Measurements from ENCODE around the gene TAS2R16. TPM values are rescaled to one million over a fixed set of nuclear protein-coding genes. Genes with fewer than 3 reads are reported as not detected.

Gene TAS2R16
- total RNA-seq = not detected
- polyA plus RNA-seq = not detected
- long read RNA-seq, donor 1 = 0 reads
- long read RNA-seq, donor 2, partial matches to known transcripts = 0 of 1 reads
- long read RNA-seq, donor 2, other reads (novel, unspliced or antisense) = 0 of 1 reads
- long read RNA-seq, donor 3 = 0 reads

- Histone ChIP-seq H3K36me3 (no peaks in the 10 kb centered on the region), H3K4me3 (no peak within 1 kb of the TSS), H3K9me3 (no peaks in the 10 kb centered on the region), H3K27me3 (no peaks in the 10 kb centered on the region), H3K27ac (no peak within 1 kb of the TSS), H3K4me1 (ENCODE audit: insufficient read depth) (no peaks in the 10 kb centered on the region)
- TF ChIP-seq CTCF (IDR thresholded peaks at IDR 0.05) (no peak), POLR2A (IDR thresholded peaks at IDR 0.05) (no peak), EP300 (IDR thresholded peaks at IDR 0.05) (no peak)
- no peak for DNase-seq
- intact Hi-C loops (cut with DNase I) = no loop called here
These were observed at the start of gene TAS2R16 for GRCh38 chr7:122995600-122995999. Gene TAS2R16, minus strand, starts transcription at chr7:122995700. Its CDS starts 66 bp downstream, at chr7:122995634.

- H3K9me3 ChIP-seq = no peaks in the 10 kb centered on the region
- intact Hi-C loops (cut with DNase I) = no loop called here
- no peaks in the 10 kb centered on the region for H3K27me3 ChIP-seq
- no peak for DNase-seq
- no peaks in the 10 kb centered on the region for H3K36me3 ChIP-seq
- no peak overlapping the region for H3K4me3 ChIP-seq
- TF ChIP-seq EP300 (IDR thresholded peaks at IDR 0.05) (no peak), CTCF (IDR thresholded peaks at IDR 0.05) (no peak), POLR2A (IDR thresholded peaks at IDR 0.05) (no peak)
- no peak overlapping the region for H3K27ac ChIP-seq
- no peaks in the 10 kb centered on the region for H3K4me1 ChIP-seq (ENCODE audit: insufficient read depth)
These were observed 48.1 kb upstream of the TAS2R16 start for GRCh38 chr7:123043642-123044041.

GRCh38 chr7:123041101-123041500 lies 45.6 kb upstream of the TAS2R16 start:
- Histone ChIP-seq H3K4me3 (no peak overlapping the region), H3K36me3 (no peaks in the 10 kb centered on the region), H3K4me1 (ENCODE audit: insufficient read depth) (no peaks in the 10 kb centered on the region), H3K27me3 (no peaks in the 10 kb centered on the region), H3K9me3 (no peaks in the 10 kb centered on the region), H3K27ac (no peak overlapping the region)
- DNase-seq = no peak
- TF ChIP-seq EP300 (IDR thresholded peaks at IDR 0.05) (no peak), POLR2A (IDR thresholded peaks at IDR 0.05) (no peak), CTCF (IDR thresholded peaks at IDR 0.05) (no peak)
- WGBS, 3 donors = 13 to 42% (median 26%) methylated on average over 1 of the region's 1 CpG
- intact Hi-C loops (cut with DNase I) = no loop called here

GRCh38 chr7:123039269-123039668 lies 43.8 kb upstream of the TAS2R16 start:
- Histone ChIP-seq H3K4me1 (ENCODE audit: insufficient read depth) (no peaks in the 10 kb centered on the region), H3K9me3 (no peaks in the 10 kb centered on the region), H3K27me3 (no peaks in the 10 kb centered on the region), H3K36me3 (no peaks in the 10 kb centered on the region), H3K27ac (no peak overlapping the region), H3K4me3 (no peak overlapping the region)
- intact Hi-C loops (cut with DNase I) = no loop called here
- no peak for TF ChIP-seq POLR2A (IDR thresholded peaks at IDR 0.05)
- TF ChIP-seq CTCF (IDR thresholded peaks at IDR 0.05) = no peak
- no peak for TF ChIP-seq EP300 (IDR thresholded peaks at IDR 0.05)
- whole genome bisulfite sequencing, 3 donors = 41 to 49% (median 47%) methylated on average over 3 of the region's 3 CpGs
- no peak for DNase-seq

All from ovary (tissue), 10 donors.